C4-2B (cell line): Measurements from ENCODE around the gene ARAP1.

Experiments used
- ZFX ChIP-seq: fragments of 450-650 bp; IDR thresholded peaks from 2 replicates; pipeline ENCODE4 v1.6.1; 2017
- TF ChIP-seq, protein P1 (sequence below): fragments of 450-650 bp; conservative IDR thresholded peaks from 2 replicates; pipeline ENCODE4 v1.5.1; 2017; ENCODE audit warnings: mild to moderate bottlenecking

DNA sequence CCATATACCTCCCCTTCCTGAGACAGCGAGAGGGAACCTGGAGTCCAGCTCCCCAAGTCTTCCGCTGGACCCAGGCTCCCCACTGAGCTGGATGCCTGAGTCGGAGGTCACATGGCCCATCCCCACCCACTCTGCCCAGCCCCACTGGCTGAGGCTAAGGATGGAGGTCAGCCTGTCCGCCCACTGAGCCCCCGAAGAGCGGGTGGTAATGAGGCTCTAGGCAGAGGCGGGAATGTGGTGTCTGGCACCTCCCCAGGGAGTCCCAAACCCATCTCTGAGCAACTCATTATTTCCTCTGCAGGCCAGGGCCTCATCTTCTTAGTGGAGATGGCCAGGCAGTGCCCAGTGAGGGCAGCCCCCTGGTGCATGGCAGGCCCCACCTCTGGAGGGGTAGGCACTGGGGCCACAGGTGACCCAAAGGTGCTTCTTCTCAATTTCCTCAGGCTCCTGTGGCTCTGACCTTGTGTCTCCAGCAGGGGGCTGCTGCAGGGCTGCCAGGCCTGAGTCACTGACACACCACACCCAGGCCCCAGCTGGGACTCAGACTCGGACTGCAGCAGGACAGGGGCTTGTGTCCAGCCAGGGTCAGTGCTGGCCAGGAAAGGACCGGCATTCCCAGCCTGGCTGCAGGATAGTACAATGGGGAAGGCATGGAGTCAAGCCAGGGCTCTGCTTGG lies 67.8 kb downstream of the ARAP1 start:
- TF ChIP-seq, protein P1, sequence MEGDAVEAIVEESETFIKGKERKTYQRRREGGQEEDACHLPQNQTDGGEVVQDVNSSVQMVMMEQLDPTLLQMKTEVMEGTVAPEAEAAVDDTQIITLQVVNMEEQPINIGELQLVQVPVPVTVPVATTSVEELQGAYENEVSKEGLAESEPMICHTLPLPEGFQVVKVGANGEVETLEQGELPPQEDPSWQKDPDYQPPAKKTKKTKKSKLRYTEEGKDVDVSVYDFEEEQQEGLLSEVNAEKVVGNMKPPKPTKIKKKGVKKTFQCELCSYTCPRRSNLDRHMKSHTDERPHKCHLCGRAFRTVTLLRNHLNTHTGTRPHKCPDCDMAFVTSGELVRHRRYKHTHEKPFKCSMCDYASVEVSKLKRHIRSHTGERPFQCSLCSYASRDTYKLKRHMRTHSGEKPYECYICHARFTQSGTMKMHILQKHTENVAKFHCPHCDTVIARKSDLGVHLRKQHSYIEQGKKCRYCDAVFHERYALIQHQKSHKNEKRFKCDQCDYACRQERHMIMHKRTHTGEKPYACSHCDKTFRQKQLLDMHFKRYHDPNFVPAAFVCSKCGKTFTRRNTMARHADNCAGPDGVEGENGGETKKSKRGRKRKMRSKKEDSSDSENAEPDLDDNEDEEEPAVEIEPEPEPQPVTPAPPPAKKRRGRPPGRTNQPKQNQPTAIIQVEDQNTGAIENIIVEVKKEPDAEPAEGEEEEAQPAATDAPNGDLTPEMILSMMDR = peak; percentile 47
- no peak for TF ChIP-seq ZFX
